Central memory CD4-positive, alpha-beta T cell (primary cell): ENCODE data around the gene PPM1L.
"Not testable (repeated sequence)": the region's sequence is repeated elsewhere in the genome, so short reads cannot be mapped to it uniquely, and the experiment has no call there.

ENCODE experiments used
- DNase-seq: peaks from one replicate; pipeline ENCODE4 v3.0.0; 2022

Gene PPM1L

GRCh38 chr3:160992712-160993111 lies 236.7 kb downstream of the PPM1L start:
- DNase-seq = no peak

DNA sequence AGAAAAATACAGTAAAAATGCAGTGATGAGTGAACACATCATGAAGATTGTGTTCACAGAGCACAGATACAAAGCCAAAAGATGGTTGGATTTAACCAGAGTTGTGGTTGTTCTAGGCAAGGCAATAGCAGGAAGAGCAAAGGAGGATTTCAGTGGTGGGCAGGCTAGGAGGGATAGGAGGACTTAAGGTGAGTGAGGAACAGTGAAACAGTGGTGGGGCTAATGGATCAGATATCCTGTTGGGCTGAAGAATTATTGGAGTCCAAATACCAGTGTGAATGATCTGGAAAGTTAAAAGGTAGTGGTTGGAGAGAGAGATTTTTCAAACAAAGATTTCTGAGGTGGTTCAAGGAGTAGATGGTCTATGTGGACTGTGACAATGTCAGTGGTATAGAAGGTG lies 240.8 kb downstream of the PPM1L start:
- DNase-seq = no peak

DNA sequence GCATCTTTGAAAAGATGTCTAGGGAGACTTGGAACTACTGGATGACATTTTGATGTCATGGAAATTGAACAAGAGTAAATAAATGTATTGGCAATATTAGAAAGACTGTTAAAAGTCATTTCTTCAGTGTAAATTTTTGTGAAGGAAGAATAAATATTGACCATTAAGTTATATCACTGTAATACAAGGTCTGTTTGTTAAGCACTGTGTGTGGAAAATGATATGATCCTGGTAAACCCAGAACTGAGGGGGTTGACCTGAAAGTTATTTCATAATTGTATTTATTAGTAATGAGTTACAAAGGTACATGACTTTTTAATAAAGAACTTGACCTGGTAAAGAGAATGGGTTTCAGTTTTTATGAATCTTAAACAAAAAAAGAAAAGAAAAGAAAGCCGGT lies 242.6 kb downstream of the PPM1L start:
- DNase-seq = no peak

GRCh38 chr3:160999274-160999673 lies 243.2 kb downstream of the PPM1L start:
- no peak for DNase-seq

- DNase-seq = no peak
Measured at GRCh38 chr3:161008086-161008485, 252.1 kb downstream of the PPM1L start.

DNA sequence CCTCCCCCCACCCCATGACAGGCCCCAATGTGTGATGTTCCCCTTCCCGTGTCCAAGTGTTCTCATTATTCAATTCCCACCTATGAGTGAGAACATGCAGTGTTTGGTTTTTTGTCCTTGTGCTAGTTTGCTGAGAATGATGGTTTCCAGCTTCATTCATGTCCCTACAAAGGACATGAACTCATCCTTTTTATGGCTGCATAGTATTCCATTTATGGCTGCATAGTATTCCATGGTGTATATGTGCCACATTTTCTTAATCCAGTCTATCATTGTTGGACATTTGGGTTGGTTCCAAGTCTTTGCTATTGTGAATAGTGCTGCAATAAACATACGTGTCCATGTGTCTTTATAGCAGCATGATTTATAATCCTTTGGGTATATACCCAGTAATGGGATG lies 254.1 kb downstream of the PPM1L start:
- not testable (repeated sequence) for DNase-seq

- no peak for DNase-seq
Measured at GRCh38 chr3:161014843-161015749, 259.1 kb downstream of the PPM1L start.

GRCh38 chr3:161016417-161017313 lies 260.6 kb downstream of the PPM1L start:
- no peak for DNase-seq

- DNase-seq = no peak
Measured at GRCh38 chr3:161017971-161018370, 261.9 kb downstream of the PPM1L start.

GRCh38 chr3:161020256-161020655 lies 264.2 kb downstream of the PPM1L start:
- no peak for DNase-seq

DNA sequence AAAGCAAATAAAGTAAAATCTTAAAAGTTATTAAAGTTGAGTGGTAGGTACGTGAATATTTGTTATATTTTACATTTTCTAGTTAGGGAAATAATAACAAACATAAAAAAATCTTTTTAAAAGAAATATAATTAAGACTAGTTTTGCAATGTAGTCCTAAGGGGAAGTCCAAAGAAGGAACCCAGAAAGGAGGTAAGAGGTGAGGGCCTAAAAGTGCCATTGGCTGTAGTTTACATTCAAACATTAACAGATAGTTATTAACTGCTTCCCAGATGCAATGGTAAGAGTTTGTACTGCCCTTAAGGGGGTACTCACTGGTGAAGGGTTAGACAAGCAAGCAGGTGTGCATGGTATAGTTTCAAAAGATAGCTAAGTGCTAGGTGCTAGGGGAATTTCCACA lies 269.9 kb downstream of the PPM1L start:
- DNase-seq = no peak

- no peak for DNase-seq
Measured at GRCh38 chr3:161026612-161027510, 270.8 kb downstream of the PPM1L start.

DNA sequence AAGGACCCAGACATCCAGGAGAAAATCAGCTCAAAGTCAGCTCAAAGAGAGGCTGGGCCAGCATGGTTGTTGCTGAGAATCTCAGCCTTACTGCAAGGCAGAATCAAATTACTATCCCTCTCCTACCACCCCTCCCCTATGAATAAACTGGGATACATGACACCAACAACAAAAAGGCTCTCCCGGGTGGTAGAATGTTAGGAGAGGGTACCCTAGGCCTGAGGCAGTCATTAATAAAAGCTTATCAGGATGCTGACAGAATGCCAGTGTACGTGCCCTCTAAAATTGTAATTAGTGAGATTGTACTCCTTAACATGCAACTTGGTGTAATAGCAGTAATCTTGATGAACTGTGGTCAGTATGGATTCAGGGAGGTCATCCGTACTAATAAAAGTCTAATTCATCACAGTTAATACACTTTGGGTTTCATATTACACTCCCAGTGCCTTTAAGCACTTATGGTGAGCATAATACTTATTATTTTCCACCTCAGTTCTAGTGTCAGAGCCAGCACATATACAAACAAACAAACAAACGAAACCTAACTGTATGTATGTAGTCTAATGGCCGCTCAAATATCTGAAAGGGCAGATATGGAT lies 272.6 kb downstream of the PPM1L start:
- no peak for DNase-seq

GRCh38 chr3:161031134-161031533 lies 275.1 kb downstream of the PPM1L start:
- no peak for DNase-seq

DNA sequence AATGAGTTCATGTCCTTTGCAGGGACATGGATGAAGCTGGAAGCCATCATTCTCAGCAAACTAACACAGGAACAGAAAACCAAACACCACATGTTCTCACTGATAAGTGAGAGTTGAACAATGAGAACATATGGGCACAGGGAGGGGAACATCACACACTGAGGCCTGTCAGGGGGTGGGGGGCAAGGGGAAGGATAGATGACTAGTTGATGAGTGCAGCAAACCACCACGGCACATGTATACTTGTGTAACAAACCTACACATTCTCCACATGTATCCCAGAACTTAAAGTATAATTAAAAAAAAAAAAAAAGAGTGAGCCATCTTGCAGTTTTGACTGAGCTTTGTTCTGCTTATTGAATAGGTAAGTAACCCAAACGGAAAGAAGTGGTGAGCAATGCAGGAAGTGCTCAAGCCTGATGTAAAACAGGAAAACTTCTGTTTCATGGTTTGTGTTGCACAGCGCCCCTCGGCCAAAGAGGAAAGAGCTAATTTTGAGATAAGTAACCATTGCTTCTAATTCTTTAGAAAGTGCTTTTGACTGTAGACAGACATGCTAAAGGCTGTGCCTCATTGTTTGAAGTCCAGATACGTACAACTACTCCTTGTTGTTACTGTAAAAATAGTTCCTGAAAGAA lies 279.0 kb downstream of the PPM1L start:
- DNase-seq = not testable (repeated sequence)

DNA sequence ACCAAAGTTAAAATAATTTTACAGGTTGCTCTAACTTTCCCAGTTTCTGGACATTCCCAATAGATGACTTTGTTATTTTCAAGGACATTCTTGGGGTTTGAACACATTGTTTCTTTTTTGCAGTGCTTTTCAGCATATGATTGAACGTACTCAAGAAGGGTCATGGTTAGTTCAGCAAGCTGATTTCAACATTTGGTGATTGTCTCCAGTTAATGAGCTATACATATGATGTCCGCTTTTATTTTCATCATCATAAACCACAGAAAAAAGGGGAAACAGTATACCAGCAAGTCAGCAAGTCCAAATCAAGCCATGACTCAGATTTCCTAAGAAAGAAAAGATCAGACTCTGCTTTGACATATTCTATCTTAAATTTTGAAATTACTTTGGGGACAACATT lies 279.7 kb downstream of the PPM1L start:
- DNase-seq = no peak

DNA sequence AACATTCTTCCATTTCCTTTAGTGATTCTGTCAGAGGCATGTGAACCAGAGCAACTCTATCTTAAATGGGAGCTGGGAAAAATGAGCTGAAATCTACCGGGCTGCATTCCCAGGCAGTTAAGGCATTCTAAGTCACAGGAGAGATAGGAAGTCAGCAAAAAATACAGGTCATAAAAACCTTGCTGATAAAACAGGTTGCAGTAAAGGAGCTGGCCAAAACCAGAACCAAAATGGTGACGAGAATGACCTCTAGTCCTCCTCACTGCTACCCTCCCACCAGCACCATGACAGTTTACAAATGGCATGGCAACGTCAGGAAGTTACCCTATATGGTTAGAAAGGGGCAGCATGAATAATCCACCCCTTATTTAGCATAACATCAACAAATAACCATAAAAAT lies 282.7 kb downstream of the PPM1L start:
- no peak for DNase-seq

DNA sequence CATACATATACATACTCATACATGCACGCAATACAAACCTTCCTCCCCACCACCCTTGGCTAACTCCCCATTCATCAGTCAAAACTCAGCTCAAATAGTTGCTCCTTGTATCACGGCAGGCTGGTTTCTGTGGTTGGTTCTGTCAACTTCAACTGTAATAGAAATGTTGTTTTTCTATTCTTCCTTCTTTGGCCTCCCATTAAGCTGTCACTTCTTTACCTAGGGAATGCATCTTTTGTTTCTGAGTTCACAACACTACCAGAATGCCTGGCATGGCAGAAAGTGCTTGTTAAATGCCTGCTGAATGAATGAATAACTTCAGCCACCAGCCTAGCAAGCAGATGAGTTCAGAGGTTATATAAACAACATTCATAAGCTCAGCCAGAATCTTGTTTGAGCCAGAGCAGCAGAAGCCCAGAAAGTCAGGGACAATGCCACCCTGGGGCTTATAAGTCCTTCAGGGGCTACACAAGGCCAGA lies 286.0 kb downstream of the PPM1L start:
- no peak for DNase-seq

DNA sequence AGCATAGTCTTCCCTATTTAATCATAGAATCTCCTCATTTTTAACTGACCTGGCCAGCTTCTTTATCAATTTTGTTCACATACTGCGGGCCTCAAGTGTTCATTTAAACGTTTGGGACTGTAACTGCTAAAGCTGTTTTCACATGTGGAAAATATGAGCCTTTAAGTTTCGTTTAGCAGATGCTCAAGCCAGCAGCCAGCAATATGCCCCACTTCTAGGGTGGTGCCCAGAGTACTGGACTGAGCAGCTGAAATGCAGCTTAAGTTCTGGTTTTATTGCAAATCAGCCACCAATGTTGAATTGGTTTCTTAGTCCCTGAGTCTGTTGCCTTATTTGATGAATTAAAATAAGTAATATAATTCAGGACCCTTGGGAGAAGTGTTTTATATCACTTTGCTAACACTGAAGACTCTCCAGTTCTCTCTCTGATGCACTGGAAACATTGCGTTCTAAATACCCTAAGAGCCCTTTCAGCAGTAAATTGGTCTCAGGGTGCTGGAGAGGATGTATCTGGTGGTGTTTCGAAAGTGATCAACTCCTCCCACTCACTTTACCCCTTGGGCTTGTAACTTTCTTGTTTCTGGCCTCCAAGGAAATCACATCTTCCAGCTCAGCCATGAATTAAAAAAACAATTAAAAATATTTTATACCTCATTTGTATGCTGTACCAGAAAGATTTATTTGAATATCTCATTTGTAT lies 287.5 kb downstream of the PPM1L start:
- DNase-seq = no peak

DNA sequence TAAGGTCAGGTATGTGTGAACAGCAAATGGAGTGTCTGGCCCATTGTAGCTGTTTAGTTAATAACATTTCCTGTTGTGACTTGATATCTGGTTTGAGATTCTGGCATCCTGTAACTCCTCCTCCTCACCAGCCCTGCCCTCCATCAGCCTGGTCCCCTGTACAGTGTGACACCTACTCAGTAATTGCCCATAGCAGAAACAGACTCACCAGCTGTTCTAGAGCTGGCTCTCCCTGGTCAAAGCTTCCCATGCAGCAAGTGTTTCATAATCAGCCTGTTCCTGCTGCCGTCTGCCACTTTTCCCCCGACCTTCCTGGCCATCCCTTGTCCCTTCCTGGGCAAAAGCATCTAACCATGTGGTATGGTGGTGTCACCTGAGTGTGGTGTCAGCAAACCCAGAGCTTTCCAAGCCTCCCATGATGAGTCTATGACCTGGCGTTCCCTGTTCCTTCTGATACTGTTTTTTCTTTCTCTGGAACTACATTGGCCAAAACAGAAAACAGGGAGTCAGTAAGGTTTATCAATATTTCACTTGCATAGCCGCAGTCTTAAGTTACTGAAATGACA lies 293.7 kb downstream of the PPM1L start:
- no peak for DNase-seq

GRCh38 chr3:161050935-161051334 lies 294.9 kb downstream of the PPM1L start:
- DNase-seq = no peak
